Measurements from ENCODE around the gene GDPD5.

- TF ChIP-seq CTCF (IDR thresholded peaks at IDR 0.05) (no peak), POLR2A (IDR thresholded peaks at IDR 0.05) (no peak), EP300 (IDR thresholded peaks at IDR 0.05) (no peak)
These were observed 48.8 kb downstream of the GDPD5 start for GRCh38 chr11:75476739-75477613.

Measured in ovary (tissue), 3 donors.